SK-N-SH (cell line): ENCODE data around the gene GRK3. TPM values are rescaled to one million over a fixed set of nuclear protein-coding genes. Genes with fewer than 3 reads are reported as not detected.
"Not testable (repeated sequence)": the region's sequence is repeated elsewhere in the genome, so short reads cannot be mapped to it uniquely, and the experiment has no call there.

Experiments used
- CTCF ChIA-PET: fragments of 300-600, 350-600 bp; formaldehyde crosslinking; extraction: SDS; loops from one replicate; lab custom pipeline; 2021; lab: Yijun Ruan, JAX
- POLR2A ChIA-PET: fragments of 350-600 bp; sonication (Branson Sonifier 250); formaldehyde crosslinking; extraction: SDS; loops from one replicate; lab custom pipeline; 2020; ENCODE audit warnings: antibody characterized with exemption, inconsistent platforms; lab: Yijun Ruan, JAX
- DNase-seq: peaks from one replicate; pipeline ENCODE4 v3.0.0; 2012
- H2AFZ ChIP-seq: fragments of 200-600 bp; sonication (generic); 2 replicates; pipeline ENCODE4 v1.8.1; 2016; ENCODE audit warnings: antibody characterized with exemption, mild to moderate bottlenecking, low read depth
- H3F3A ChIP-seq: fragments of 200-600 bp; sonication (generic); replicated peaks from 2 replicates; pipeline ENCODE3; 2016; ENCODE audit warnings: antibody characterized with exemption, mild to moderate bottlenecking; ENCODE audit not compliant: insufficient read depth
- H3K27ac ChIP-seq, 2 experiments: fragments of 200-500 bp in 1 of 2; fragments of 200-600 bp in 1 of 2; sonication (Bioruptor generic) in 1 of 2; sonication (generic), shearing (Covaris generic) in 1 of 2; 2 replicates each; pipeline versions ENCODE4 v1.5.1 to v1.6.1; 2014 to 2016; ENCODE audit warnings: low read depth in 2 of 2, inconsistent platforms in 1 of 2, low read length in 1 of 2, mild to moderate bottlenecking in 1 of 2, mixed read lengths in 1 of 2
- H3K27me3 ChIP-seq: fragments of 200-600 bp; sonication (generic), shearing (Covaris generic); 2 replicates; pipeline ENCODE4 v1.6.1; 2016; ENCODE audit warnings: mixed run types; ENCODE audit not compliant: insufficient read depth
- H3K36me3 ChIP-seq, 2 experiments: fragments of 200-500 bp in 1 of 2; fragments of 200-600 bp in 1 of 2; sonication (Bioruptor generic) in 1 of 2; sonication (generic) in 1 of 2; replicated peaks in 1 of 2; 2 replicates each; pipeline versions ENCODE3 to v1.5.1; 2014 to 2016; ENCODE audit warnings: low read length in 1 of 2, mild to moderate bottlenecking in 1 of 2; ENCODE audit not compliant: insufficient read depth in 2 of 2, control insufficient read depth in 1 of 2
- H3K4me1 ChIP-seq, 2 experiments: fragments of 200-500 bp in 1 of 2; fragments of 200-600 bp in 1 of 2; sonication (Bioruptor generic) in 1 of 2; sonication (generic), shearing (Covaris generic) in 1 of 2; 2 replicates each; pipeline versions ENCODE4 v1.5.1 to v1.6.1; 2014 to 2016; ENCODE audit warnings: low read depth in 1 of 2, low read length in 1 of 2, mixed run types in 1 of 2; ENCODE audit not compliant: insufficient read depth in 2 of 2, control insufficient read depth in 1 of 2
- H3K4me2 ChIP-seq: fragments of 200-600 bp; sonication (generic), shearing (Covaris generic); 2 replicates; pipeline ENCODE4 v1.6.1; 2017; ENCODE audit warnings: mixed run types
- H3K4me3 ChIP-seq, 2 experiments: fragments of 200-500 bp in 1 of 2; fragments of 200-600 bp in 1 of 2; sonication (Bioruptor generic) in 1 of 2; sonication (generic), shearing (Covaris generic) in 1 of 2; 2 replicates each; pipeline versions ENCODE4 v1.5.1 to v1.8.1; 2014 to 2016; ENCODE audit warnings: low read depth in 2 of 2, inconsistent platforms in 1 of 2, low read length in 1 of 2, mild to moderate bottlenecking in 1 of 2, mixed read lengths in 1 of 2, moderate library complexity in 1 of 2
- H3K79me2 ChIP-seq: fragments of 200-600 bp; sonication (generic); 2 replicates; pipeline ENCODE4 v1.8.1; 2017; ENCODE audit warnings: mild to moderate bottlenecking; ENCODE audit not compliant: insufficient read depth
- H3K9ac ChIP-seq: fragments of 200-600 bp; sonication (generic); 2 replicates; pipeline ENCODE4 v1.6.1; 2017; ENCODE audit warnings: mixed run types
- H3K9me2 ChIP-seq: fragments of 200-600 bp; sonication (generic); 2 replicates; pipeline ENCODE4 v1.6.1; 2017; ENCODE audit warnings: mixed run types
- H3K9me3 ChIP-seq: fragments of 200-600 bp; sonication (generic); 2 replicates; pipeline ENCODE4 v1.6.1; 2017; ENCODE audit warnings: mixed run types, mild to moderate bottlenecking, moderate library complexity
- H4K20me1 ChIP-seq: fragments of 200-600 bp; sonication (generic); 2 replicates; pipeline ENCODE4 v1.6.1; 2017; ENCODE audit warnings: mild to moderate bottlenecking, mixed run types; ENCODE audit not compliant: insufficient read depth
- FOSL2 ChIP-seq: IDR thresholded peaks from 2 replicates; pipeline ENCODE4 v1.4.0; 2012; ENCODE audit warnings: low read depth, mild to moderate bottlenecking, moderate library complexity, borderline replicate concordance
- GABPA ChIP-seq: IDR thresholded peaks from 2 replicates; pipeline ENCODE4 v1.4.0; 2012; ENCODE audit warnings: low read depth, mild to moderate bottlenecking
- GATA2 ChIP-seq: sonication (generic); formaldehyde crosslinking; IDR thresholded peaks from 2 replicates; pipeline ENCODE4 v1.5.0; 2020; ENCODE audit warnings: mild to moderate bottlenecking, missing genetic modification reagents
- POLR2AphosphoS5 ChIP-seq: IDR thresholded peaks from 2 replicates; pipeline ENCODE4 v1.6.1; 2012; ENCODE audit warnings: low read depth, low read length
- RFX5 ChIP-seq: IDR thresholded peaks from 2 replicates; pipeline ENCODE4 v1.6.1; 2012; ENCODE audit warnings: mild to moderate bottlenecking, improper control_type of control experiment, low read length
- RXRA ChIP-seq: IDR thresholded peaks from 2 replicates; pipeline ENCODE4 v1.4.0; 2012; ENCODE audit warnings: low read depth, mild to moderate bottlenecking, borderline replicate concordance
- SIN3A ChIP-seq: IDR thresholded peaks from 2 replicates; pipeline ENCODE4 v1.6.1; 2012; ENCODE audit warnings: low read depth, mild to moderate bottlenecking, low read length, moderate library complexity, borderline replicate concordance
- SMC3 ChIP-seq: IDR thresholded peaks from 2 replicates; pipeline ENCODE4 v1.6.1; 2012; ENCODE audit warnings: low read depth, low read length, improper control_type of control experiment
- TCF12 ChIP-seq: IDR thresholded peaks from 2 replicates; pipeline ENCODE4 v1.4.0; 2012
- TEAD4 ChIP-seq: IDR thresholded peaks from 2 replicates; pipeline ENCODE4 v1.4.0; 2012; ENCODE audit warnings: mild to moderate bottlenecking, borderline replicate concordance; ENCODE audit not compliant: insufficient read depth
- USF1 ChIP-seq: IDR thresholded peaks from 2 replicates; pipeline ENCODE4 v1.4.0; 2012; ENCODE audit warnings: low read depth, borderline replicate concordance
- USF2 ChIP-seq: fragments of 150-350 bp; IDR thresholded peaks from 2 replicates; pipeline ENCODE4 v1.6.1; 2017; ENCODE audit warnings: antibody characterized with exemption, low read length, low read depth, borderline replicate concordance
- ZBTB33 ChIP-seq: IDR thresholded peaks from 2 replicates; pipeline ENCODE4 v1.4.0; 2012; ENCODE audit warnings: low read depth, borderline replicate concordance
- WGBS: methylation state at CpG from one replicate; pipeline ENCODE4 v1.1.6; 2017; ENCODE audit warnings: low lambda C conversion rate; 5-methylcytosine and 5-hydroxymethylcytosine counted together
- polyA plus RNA-seq, 3 experiments: library from polyadenylated mRNA; depleted of rRNA; stranded (reverse); fragments of >200 nt; gene quantifications; 2 replicates each; pipeline ENCODE4 v1.2.3, GENCODE V29; 2012

GRK3 gene
- polyA plus RNA-seq, 1 of the 3 experiments (the other 2 are of a cell fraction), result 1.3 TPM

GRCh38 chr22:25572708-25573171 is 8.3 kb downstream of the GRK3 start (continued):
- TF ChIP-seq USF1, result no peak

GRCh38 chr22:25573841-25574240 is 9.4 kb downstream of the GRK3 start:
- Histone ChIP-seq H3K79me2 (no peaks in the 10 kb centered on the region), H3K4me3 (no peak overlapping the region), H3K9me2 (no peaks in the 10 kb centered on the region), H4K20me1 (no peaks in the 10 kb centered on the region), H3K9me3 (no peaks in the 10 kb centered on the region), H3F3A (no peaks in the 10 kb centered on the region), H3K4me2 (no peak overlapping the region), H3K27ac (no peak overlapping the region), H2AFZ (no peak overlapping the region), H3K27me3 (no peaks in the 10 kb centered on the region), H3K36me3 (no peaks in the 10 kb centered on the region), H3K9ac (no peak overlapping the region), H3K4me1 (peaks cover 0 to 16% of the 10 kb centered on the region in 2 experiments; a peak in 2 of 4 replicates)
- 83% methylated on average over 5 of the region's 5 CpGs for WGBS
- DNase-seq, result no peak
- TF ChIP-seq SMC3 (no peak), TCF12 (no peak), RFX5 (no peak), GABPA (no peak), GATA2 (CRISPR knock-in tag) (no peak), SIN3A (no peak), FOSL2 (no peak), ZBTB33 (no peak), POLR2AphosphoS5 (no peak), RXRA (no peak), TEAD4 (no peak)
- POLR2A ChIA-PET, result no interaction called here
- CTCF ChIA-PET, result interaction anchor here (1.3 to 3.6 kb wide), 3 partner anchors 30 to 199 kb away, joined by 4 to 16 read pairs (median 4); no protein-coding TSS in a partner anchor

GRCh38 chr22:25574736-25575135 is 10.3 kb downstream of the GRK3 start:
- peaks cover 0 to 9% of the 10 kb centered on the region in 2 experiments; a peak in 2 of 4 replicates for H3K4me1 ChIP-seq
- POLR2A ChIA-PET, result no interaction called here
- H3K27me3 ChIP-seq, result no peaks in the 10 kb centered on the region
- no peak overlapping the region for H3K4me3 ChIP-seq
- no peaks in the 10 kb centered on the region for H3K9me2 ChIP-seq
- H3F3A ChIP-seq, result no peaks in the 10 kb centered on the region
- H3K27ac ChIP-seq, result peak overlapping the region in 1 of 2 experiments; percentile 48; a peak in 2 of 4 replicates
- no peaks in the 10 kb centered on the region for H3K9me3 ChIP-seq
- WGBS, result 82% methylated on average over 4 of the region's 4 CpGs
- H2AFZ ChIP-seq, result no peak overlapping the region
- H4K20me1 ChIP-seq, result no peaks in the 10 kb centered on the region
- H3K79me2 ChIP-seq, result no peaks in the 10 kb centered on the region
- H3K36me3 ChIP-seq, result no peaks in the 10 kb centered on the region
- DNase-seq, result no peak
- CTCF ChIA-PET, result interaction anchor here (0.6 to 3.6 kb wide), 4 partner anchors 112 to 372 kb away, joined by 3 to 16 read pairs (median 4); no protein-coding TSS in a partner anchor
- no peak for TF ChIP-seq SIN3A
- TF ChIP-seq USF2, result no peak
- H3K4me2 ChIP-seq, result no peak overlapping the region
- no peak overlapping the region for H3K9ac ChIP-seq

GRCh38 chr22:25575674-25576392 is 11.4 kb downstream of the GRK3 start:
- not testable (repeated sequence) for H3K4me1 ChIP-seq, H3K9me2 ChIP-seq, H3K79me2 ChIP-seq, H3K4me2 ChIP-seq, H3K4me3 ChIP-seq, H3K36me3 ChIP-seq, H3F3A ChIP-seq, H3K27me3 ChIP-seq, H3K9me3 ChIP-seq, H3K9ac ChIP-seq, DNase-seq, H4K20me1 ChIP-seq, H2AFZ ChIP-seq
- H3K27ac ChIP-seq, result peak overlapping the region in 1 of 2 experiments; percentile 29; a peak in 1 of 4 replicates
- 51% methylated on average over 6 of the region's 8 CpGs for WGBS
- ChIA-PET POLR2A (interaction anchor here (1.1 kb wide), 1 partner anchor 12 kb away, joined by 3 read pairs; no protein-coding TSS in a partner anchor), CTCF (interaction anchor here (1.2 to 3.6 kb wide), 2 partner anchors 113 to 126 kb away, joined by 5 to 16 read pairs; no protein-coding TSS in a partner anchor)
